Liver (tissue), 9 donors: ENCODE data around the gene SPRYD3. TPM values are rescaled to one million over a fixed set of nuclear protein-coding genes. Genes with fewer than 3 reads are reported as not detected.
A peak's percentile ranks its signal among the peaks of the same experiment; 100 is the strongest.

Source experiments
- DNase-seq: peaks from one replicate; pipeline ENCODE4 v3.0.0-alpha.2; 2017; ENCODE audit warnings: low spot score
- H3K27ac ChIP-seq, 2 donors: one replicate each; pipeline ENCODE4 v1.7.0; 2013; ENCODE audit warnings: inconsistent platforms in 2 of 2, low read length in 2 of 2, control low read depth in 1 of 2, low read depth in 1 of 2, mild to moderate bottlenecking in 1 of 2
- H3K27me3 ChIP-seq, 4 donors: one replicate each; pipeline versions ENCODE4 v1.6.1 to v1.7.0; 2013; ENCODE audit warnings: low read length in 3 of 4, inconsistent platforms in 1 of 4, mild to moderate bottlenecking in 1 of 4, moderate library complexity in 1 of 4; ENCODE audit not compliant: control insufficient read depth in 4 of 4, insufficient read depth in 4 of 4
- H3K36me3 ChIP-seq, 4 donors: one replicate each; pipeline versions ENCODE4 v1.6.1 to v1.7.0; 2013; ENCODE audit warnings: low read length in 3 of 4, mild to moderate bottlenecking in 3 of 4, low read depth in 1 of 4, moderate library complexity in 1 of 4; ENCODE audit not compliant: control insufficient read depth in 4 of 4, insufficient read depth in 3 of 4
- H3K4me1 ChIP-seq, 4 donors: one replicate each; pipeline versions ENCODE4 v1.6.1 to v1.7.0; 2013; ENCODE audit warnings: low read length in 3 of 4, mild to moderate bottlenecking in 3 of 4, moderate library complexity in 1 of 4; ENCODE audit not compliant: control insufficient read depth in 4 of 4, insufficient read depth in 4 of 4
- H3K4me3 ChIP-seq, 3 donors: one replicate each; pipeline versions ENCODE4 v1.6.1 to v1.7.0; 2013; ENCODE audit warnings: low read length in 3 of 3, control low read depth in 1 of 3, low read depth in 1 of 3, mild to moderate bottlenecking in 1 of 3
- H3K9ac ChIP-seq, 2 donors: one replicate each; pipeline ENCODE4 v1.7.0; 2013; ENCODE audit warnings: low read length in 2 of 2, mild to moderate bottlenecking in 2 of 2, moderate library complexity in 2 of 2, control low read depth in 1 of 2, low read depth in 1 of 2
- H3K9me3 ChIP-seq, 4 donors: one replicate each; pipeline versions ENCODE4 v1.6.1 to v1.7.0; 2013; ENCODE audit warnings: low read length in 3 of 4; ENCODE audit not compliant: control insufficient read depth in 4 of 4
- EGR1 ChIP-seq, 2 donors: IDR thresholded peaks; 2 replicates each; pipeline ENCODE4 v1.6.1; 2016 to 2018; ENCODE audit warnings: antibody characterized with exemption in 2 of 2, low read depth in 2 of 2
- FOXA1 ChIP-seq: IDR thresholded peaks from 2 replicates; pipeline ENCODE4 v1.6.1; 2016; ENCODE audit warnings: antibody characterized with exemption
- FOXA2 ChIP-seq: IDR thresholded peaks from 2 replicates; pipeline ENCODE4 v1.6.1; 2016; ENCODE audit warnings: antibody characterized with exemption
- GABPA ChIP-seq, 2 donors: IDR thresholded peaks in 1 of 2; conservative IDR thresholded peaks in 1 of 2; 2 replicates each; pipeline ENCODE4 v1.6.1; 2016; ENCODE audit warnings: antibody characterized with exemption in 2 of 2, mild to moderate bottlenecking in 1 of 2, moderate library complexity in 1 of 2
- HNF4A ChIP-seq, 2 donors: conservative IDR thresholded peaks; 2 replicates each; pipeline ENCODE4 v1.6.1; 2016; ENCODE audit warnings: antibody characterized with exemption in 2 of 2, mild to moderate bottlenecking in 2 of 2
- HNF4G ChIP-seq: IDR thresholded peaks from 2 replicates; pipeline ENCODE4 v1.6.1; 2016; ENCODE audit warnings: antibody characterized with exemption
- JUND ChIP-seq, 2 donors: IDR thresholded peaks; 2 replicates each; pipeline ENCODE4 v1.6.1; 2016; ENCODE audit warnings: antibody characterized with exemption in 2 of 2
- NR2F2 ChIP-seq: IDR thresholded peaks from 2 replicates; pipeline ENCODE4 v1.6.1; 2016; ENCODE audit warnings: antibody characterized with exemption
- RAD21 ChIP-seq, 2 donors: IDR thresholded peaks; 2 replicates each; pipeline ENCODE4 v1.6.1; 2016; ENCODE audit warnings: antibody characterized with exemption in 2 of 2, mild to moderate bottlenecking in 2 of 2
- RXRA ChIP-seq, 2 donors: IDR thresholded peaks; 2 replicates each; pipeline ENCODE4 v1.6.1; 2017 to 2018; ENCODE audit warnings: antibody characterized with exemption in 2 of 2, mild to moderate bottlenecking in 1 of 2
- SP1 ChIP-seq: IDR thresholded peaks from 2 replicates; pipeline ENCODE4 v1.6.1; 2018; ENCODE audit warnings: antibody characterized with exemption, mild to moderate bottlenecking
- TAF1 ChIP-seq: conservative IDR thresholded peaks from 2 replicates; pipeline ENCODE4 v1.6.1; 2016; ENCODE audit warnings: antibody characterized with exemption, mild to moderate bottlenecking
- YY1 ChIP-seq: IDR thresholded peaks from 2 replicates; pipeline ENCODE4 v1.6.1; 2016; ENCODE audit warnings: antibody characterized with exemption, mild to moderate bottlenecking
- WGBS: extraction: QIAGEN DNeasy Blood & Tissue Kit; methylation state at CpG from one replicate; pipeline ENCODE4 v1.1.7; 2013; 5-methylcytosine and 5-hydroxymethylcytosine counted together
- polyA plus RNA-seq, 2 donors: library from polyadenylated mRNA; stranded (reverse) in 1 of 2; unstranded in 1 of 2; fragments of 200-250 nt in 1 of 2; fragments of >200 nt in 1 of 2; fragmentation: Nextera tagmentation in 1 of 2; extraction: Ambion mirVana in 1 of 2; gene quantifications; one replicate each; pipeline versions ENCODE4 v1.2.1 to v1.2.3, GENCODE V29; 2013 to 2015
- total RNA-seq, 2 donors: library from RNA; depleted of rRNA; stranded (reverse); fragments of >200 nt; gene quantifications; one replicate each; pipeline ENCODE4 v1.2.3, GENCODE V29; 2014
- TF ChIP-seq, protein P1 (sequence below): fragments of 150-350 bp; IDR thresholded peaks from 2 replicates; pipeline ENCODE4 v1.5.1; 2017; ENCODE audit warnings: improper control_type of control experiment, low read depth, low read length; ENCODE audit not compliant: missing input control
- TF ChIP-seq, protein P2 (sequence below): IDR thresholded peaks from 2 replicates; pipeline ENCODE4 v1.6.1; 2016; ENCODE audit warnings: antibody characterized with exemption
- TF ChIP-seq, protein P3 (sequence below): IDR thresholded peaks from 2 replicates; pipeline ENCODE4 v1.6.1; 2016; ENCODE audit warnings: antibody characterized with exemption
- TF ChIP-seq, protein P4 (sequence below): IDR thresholded peaks from 2 replicates; pipeline ENCODE4 v1.6.1; 2016; ENCODE audit warnings: antibody characterized with exemption
- TF ChIP-seq, protein P5 (sequence below): IDR thresholded peaks from 2 replicates; pipeline ENCODE4 v1.6.1; 2016; ENCODE audit warnings: antibody characterized with exemption, mild to moderate bottlenecking
- donor health status: healthy.
- donor health status: healthy.
- donor health status: healthy.
- donor health status: healthy.
- donor health status: healthy.

SPRYD3 gene
- total and polyA plus RNA-seq, 4 donors = 6.0 to 20.3 (median 13.3) TPM

DNA sequence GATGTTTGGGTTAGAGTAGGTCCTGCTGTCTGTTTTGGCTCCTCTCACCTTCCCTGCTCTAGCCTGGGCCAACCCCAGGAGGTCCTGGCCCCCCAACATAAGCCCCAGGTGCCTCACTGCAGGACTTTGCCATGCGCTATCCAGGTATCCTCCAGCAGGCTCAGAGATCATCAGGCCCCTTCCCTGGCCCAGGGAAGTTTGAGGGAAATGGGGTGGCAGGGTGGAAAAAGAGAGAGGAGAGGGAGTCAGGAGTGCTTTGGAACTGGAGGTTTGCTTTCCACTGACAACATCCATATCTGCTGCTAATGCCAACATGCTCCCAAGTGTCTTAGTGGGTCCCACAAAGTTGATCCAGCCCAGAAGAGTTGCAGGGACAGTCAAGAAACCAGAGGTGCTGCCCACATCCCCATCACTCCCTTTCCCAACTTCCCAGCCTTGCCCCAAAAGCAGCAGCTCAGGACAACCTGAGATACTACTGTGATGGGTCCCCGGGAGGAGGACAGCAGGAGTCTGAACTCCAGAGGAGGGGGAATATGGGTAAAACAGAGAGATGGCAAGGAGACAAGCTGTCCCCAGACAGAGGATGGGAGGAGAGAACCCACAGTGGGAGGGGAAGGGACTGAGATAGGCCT, 28.6 kb downstream of the SPRYD3 start:
- Histone ChIP-seq H3K9me3 (no peaks in the 10 kb centered on the region), H3K4me1 (peaks cover 14 to 75% (median 53%) of the 10 kb centered on the region in 4 donors), H3K9ac (peak overlapping the region; percentile 84 to 93), H3K27ac (peak overlapping the region; percentile 94 to 98), H3K4me3 (peak overlapping the region; percentile 80 to 94 (median 87)), H3K36me3 (peaks cover 2% of the 10 kb centered on the region in 4 donors), H3K27me3 (no peaks in the 10 kb centered on the region)
- 22% methylated on average over 2 of the region's 2 CpGs for WGBS
- DNase-seq = peak; percentile 33
- no peak for TF ChIP-seq EGR1 (IDR thresholded peaks at IDR 0.05; ENCODE audit: low read depth in 2 of 2)
- TF ChIP-seq, protein P1, sequence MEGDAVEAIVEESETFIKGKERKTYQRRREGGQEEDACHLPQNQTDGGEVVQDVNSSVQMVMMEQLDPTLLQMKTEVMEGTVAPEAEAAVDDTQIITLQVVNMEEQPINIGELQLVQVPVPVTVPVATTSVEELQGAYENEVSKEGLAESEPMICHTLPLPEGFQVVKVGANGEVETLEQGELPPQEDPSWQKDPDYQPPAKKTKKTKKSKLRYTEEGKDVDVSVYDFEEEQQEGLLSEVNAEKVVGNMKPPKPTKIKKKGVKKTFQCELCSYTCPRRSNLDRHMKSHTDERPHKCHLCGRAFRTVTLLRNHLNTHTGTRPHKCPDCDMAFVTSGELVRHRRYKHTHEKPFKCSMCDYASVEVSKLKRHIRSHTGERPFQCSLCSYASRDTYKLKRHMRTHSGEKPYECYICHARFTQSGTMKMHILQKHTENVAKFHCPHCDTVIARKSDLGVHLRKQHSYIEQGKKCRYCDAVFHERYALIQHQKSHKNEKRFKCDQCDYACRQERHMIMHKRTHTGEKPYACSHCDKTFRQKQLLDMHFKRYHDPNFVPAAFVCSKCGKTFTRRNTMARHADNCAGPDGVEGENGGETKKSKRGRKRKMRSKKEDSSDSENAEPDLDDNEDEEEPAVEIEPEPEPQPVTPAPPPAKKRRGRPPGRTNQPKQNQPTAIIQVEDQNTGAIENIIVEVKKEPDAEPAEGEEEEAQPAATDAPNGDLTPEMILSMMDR = no peak
- no peak for TF ChIP-seq GABPA (IDR thresholded peaks at IDR 0.05 in 1 of 2, conservative IDR thresholded peaks at IDR 0.05 in 1 of 2)
- TF ChIP-seq, protein P2, sequence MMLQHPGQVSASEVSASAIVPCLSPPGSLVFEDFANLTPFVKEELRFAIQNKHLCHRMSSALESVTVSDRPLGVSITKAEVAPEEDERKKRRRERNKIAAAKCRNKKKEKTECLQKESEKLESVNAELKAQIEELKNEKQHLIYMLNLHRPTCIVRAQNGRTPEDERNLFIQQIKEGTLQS = no peak
- no peak for TF ChIP-seq HNF4A (conservative IDR thresholded peaks at IDR 0.05)
- TF ChIP-seq YY1 = no peak
- TF ChIP-seq, protein P3, sequence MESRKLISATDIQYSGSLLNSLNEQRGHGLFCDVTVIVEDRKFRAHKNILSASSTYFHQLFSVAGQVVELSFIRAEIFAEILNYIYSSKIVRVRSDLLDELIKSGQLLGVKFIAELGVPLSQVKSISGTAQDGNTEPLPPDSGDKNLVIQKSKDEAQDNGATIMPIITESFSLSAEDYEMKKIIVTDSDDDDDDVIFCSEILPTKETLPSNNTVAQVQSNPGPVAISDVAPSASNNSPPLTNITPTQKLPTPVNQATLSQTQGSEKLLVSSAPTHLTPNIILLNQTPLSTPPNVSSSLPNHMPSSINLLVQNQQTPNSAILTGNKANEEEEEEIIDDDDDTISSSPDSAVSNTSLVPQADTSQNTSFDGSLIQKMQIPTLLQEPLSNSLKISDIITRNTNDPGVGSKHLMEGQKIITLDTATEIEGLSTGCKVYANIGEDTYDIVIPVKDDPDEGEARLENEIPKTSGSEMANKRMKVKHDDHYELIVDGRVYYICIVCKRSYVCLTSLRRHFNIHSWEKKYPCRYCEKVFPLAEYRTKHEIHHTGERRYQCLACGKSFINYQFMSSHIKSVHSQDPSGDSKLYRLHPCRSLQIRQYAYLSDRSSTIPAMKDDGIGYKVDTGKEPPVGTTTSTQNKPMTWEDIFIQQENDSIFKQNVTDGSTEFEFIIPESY = no peak
- TF ChIP-seq TAF1 = no peak
- TF ChIP-seq FOXA2 = no peak
- TF ChIP-seq, protein P4, sequence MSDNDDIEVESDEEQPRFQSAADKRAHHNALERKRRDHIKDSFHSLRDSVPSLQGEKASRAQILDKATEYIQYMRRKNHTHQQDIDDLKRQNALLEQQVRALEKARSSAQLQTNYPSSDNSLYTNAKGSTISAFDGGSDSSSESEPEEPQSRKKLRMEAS = no peak
- no peak for TF ChIP-seq RAD21 (IDR thresholded peaks at IDR 0.05)

DNA sequence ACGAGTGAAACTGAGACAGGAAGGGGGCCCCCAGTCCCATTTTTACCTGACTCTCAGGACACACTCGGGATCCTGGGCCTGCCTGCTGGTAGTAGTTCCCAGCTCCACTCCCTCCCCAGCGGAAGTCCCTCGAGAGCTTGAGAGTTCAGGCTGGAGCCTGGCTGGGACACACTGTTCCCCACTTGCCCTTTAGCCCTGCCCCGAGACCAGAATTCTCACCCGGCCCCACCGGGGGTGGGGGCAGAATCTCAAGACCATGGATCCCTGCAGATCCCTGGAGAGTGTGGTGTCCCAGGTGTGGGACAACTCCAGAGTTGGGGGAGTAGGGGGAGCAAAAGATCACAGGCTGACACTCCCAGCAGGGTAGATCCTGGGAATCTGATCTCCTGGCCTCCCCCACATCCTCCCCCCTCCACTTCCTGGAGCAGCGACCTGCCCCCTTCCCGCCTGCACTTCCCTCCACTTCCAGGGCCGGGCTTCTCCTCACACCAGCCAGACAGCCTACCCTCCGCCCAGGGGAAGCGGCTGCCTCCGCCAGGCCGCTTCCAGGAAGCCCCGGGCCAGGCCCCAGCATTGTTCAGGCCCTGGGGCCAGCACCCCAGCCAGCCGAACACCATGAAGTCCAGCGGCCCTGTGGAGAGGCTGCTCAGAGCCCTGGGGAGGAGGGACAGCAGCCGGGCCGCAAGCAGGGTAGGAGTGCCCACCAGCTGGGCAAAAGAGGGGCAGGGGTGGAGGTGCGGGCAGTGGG, 29.4 kb downstream of the SPRYD3 start, which contains the start of gene TNS2:
Gene TNS2, plus strand, starts transcription at position 495 of the 748 bp plus-strand sequence. Its CDS starts 121 bp downstream, at position 616.
- Histone ChIP-seq H3K27me3 (no peaks in the 10 kb centered on the region), H3K27ac (peak within 1 kb of the TSS; percentile 94 to 98), H3K4me3 (peak within 1 kb of the TSS; percentile 80 to 94 (median 87)), H3K9me3 (no peaks in the 10 kb centered on the region), H3K4me1 (peaks cover 16 to 73% (median 54%) of the 10 kb centered on the region in 4 donors), H3K36me3 (no peaks in the 10 kb centered on the region), H3K9ac (peak within 1 kb of the TSS; percentile 84 to 93)
- DNase-seq = peak; percentile 59
- 12% methylated on average over 20 of the region's 20 CpGs for WGBS
- TF ChIP-seq JUND (IDR thresholded peaks at IDR 0.05) (peak; percentile 14 to 18), FOXA1 (no peak), FOXA2 (no peak), YY1 (peak; percentile 71), SP1 (peak; percentile 87), GABPA (IDR thresholded peaks at IDR 0.05 in 1 of 2, conservative IDR thresholded peaks at IDR 0.05 in 1 of 2) (no peak), HNF4G (peak; percentile 31), TAF1 (peak; percentile 79), RXRA (IDR thresholded peaks at IDR 0.05) (peak; percentile 81 to 96), NR2F2 (peak; percentile 99), HNF4A (conservative IDR thresholded peaks at IDR 0.05) (peak; percentile 62 to 83), EGR1 (IDR thresholded peaks at IDR 0.05; ENCODE audit: low read depth in 2 of 2) (peak; percentile 80 to 82), RAD21 (IDR thresholded peaks at IDR 0.05) (no peak)
- TF ChIP-seq, protein P1 = no peak
- TF ChIP-seq, protein P5, sequence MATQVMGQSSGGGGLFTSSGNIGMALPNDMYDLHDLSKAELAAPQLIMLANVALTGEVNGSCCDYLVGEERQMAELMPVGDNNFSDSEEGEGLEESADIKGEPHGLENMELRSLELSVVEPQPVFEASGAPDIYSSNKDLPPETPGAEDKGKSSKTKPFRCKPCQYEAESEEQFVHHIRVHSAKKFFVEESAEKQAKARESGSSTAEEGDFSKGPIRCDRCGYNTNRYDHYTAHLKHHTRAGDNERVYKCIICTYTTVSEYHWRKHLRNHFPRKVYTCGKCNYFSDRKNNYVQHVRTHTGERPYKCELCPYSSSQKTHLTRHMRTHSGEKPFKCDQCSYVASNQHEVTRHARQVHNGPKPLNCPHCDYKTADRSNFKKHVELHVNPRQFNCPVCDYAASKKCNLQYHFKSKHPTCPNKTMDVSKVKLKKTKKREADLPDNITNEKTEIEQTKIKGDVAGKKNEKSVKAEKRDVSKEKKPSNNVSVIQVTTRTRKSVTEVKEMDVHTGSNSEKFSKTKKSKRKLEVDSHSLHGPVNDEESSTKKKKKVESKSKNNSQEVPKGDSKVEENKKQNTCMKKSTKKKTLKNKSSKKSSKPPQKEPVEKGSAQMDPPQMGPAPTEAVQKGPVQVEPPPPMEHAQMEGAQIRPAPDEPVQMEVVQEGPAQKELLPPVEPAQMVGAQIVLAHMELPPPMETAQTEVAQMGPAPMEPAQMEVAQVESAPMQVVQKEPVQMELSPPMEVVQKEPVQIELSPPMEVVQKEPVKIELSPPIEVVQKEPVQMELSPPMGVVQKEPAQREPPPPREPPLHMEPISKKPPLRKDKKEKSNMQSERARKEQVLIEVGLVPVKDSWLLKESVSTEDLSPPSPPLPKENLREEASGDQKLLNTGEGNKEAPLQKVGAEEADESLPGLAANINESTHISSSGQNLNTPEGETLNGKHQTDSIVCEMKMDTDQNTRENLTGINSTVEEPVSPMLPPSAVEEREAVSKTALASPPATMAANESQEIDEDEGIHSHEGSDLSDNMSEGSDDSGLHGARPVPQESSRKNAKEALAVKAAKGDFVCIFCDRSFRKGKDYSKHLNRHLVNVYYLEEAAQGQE = peak; percentile 76
- TF ChIP-seq, protein P2 = peak; percentile 23
- TF ChIP-seq, protein P4 = peak; percentile 91
